WTC11 (cell line): Measurements from ENCODE around the gene RAD9B.

Source experiments
- CREB1 ChIP-seq: sonication (generic); formaldehyde crosslinking; IDR thresholded peaks from 2 replicates; pipeline ENCODE4 v1.8.0; 2023; ENCODE audit warnings: mild to moderate bottlenecking, missing genetic modification reagents
- MAX ChIP-seq: sonication (generic); formaldehyde crosslinking; IDR thresholded peaks from 2 replicates; pipeline ENCODE4 v1.8.0; 2022; ENCODE audit warnings: mild to moderate bottlenecking, missing genetic modification reagents
- ZNF263 ChIP-seq: sonication (generic); formaldehyde crosslinking; IDR thresholded peaks from 2 replicates; pipeline ENCODE4 v1.8.1; 2022; ENCODE audit warnings: low read depth, mild to moderate bottlenecking, moderate library complexity, missing genetic modification reagents
- TF ChIP-seq, protein P1 (sequence below): fragments of 200-600 bp; IDR thresholded peaks from 2 replicates; pipeline ENCODE4 v1.8.0; 2022; ENCODE audit warnings: antibody characterized with exemption

DNA sequence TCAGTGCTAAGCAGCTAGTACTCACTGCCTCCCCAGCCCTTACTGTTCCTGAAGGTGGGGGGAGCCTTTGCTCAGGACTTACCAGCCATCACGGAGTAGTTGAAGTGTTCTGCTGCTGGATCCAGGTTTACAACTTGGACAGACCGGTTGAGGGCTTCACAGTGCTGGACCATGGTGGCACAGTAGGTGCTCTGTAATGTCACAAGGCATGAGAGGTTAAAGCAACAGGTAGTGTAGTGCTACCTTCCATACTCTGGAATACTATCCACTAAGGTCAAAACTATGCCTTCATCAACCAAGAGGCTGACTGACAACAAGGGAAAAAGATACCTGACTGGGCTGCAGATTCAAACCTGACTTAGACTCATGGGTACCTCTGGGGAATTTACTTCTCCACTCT, 37.1 kb upstream of the RAD9B start:
- TF ChIP-seq, protein P1, sequence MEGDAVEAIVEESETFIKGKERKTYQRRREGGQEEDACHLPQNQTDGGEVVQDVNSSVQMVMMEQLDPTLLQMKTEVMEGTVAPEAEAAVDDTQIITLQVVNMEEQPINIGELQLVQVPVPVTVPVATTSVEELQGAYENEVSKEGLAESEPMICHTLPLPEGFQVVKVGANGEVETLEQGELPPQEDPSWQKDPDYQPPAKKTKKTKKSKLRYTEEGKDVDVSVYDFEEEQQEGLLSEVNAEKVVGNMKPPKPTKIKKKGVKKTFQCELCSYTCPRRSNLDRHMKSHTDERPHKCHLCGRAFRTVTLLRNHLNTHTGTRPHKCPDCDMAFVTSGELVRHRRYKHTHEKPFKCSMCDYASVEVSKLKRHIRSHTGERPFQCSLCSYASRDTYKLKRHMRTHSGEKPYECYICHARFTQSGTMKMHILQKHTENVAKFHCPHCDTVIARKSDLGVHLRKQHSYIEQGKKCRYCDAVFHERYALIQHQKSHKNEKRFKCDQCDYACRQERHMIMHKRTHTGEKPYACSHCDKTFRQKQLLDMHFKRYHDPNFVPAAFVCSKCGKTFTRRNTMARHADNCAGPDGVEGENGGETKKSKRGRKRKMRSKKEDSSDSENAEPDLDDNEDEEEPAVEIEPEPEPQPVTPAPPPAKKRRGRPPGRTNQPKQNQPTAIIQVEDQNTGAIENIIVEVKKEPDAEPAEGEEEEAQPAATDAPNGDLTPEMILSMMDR, result no peak
- TF ChIP-seq MAX (CRISPR knock-in tag), result no peak
- no peak for TF ChIP-seq ZNF263
- TF ChIP-seq CREB1 (CRISPR knock-in tag), result no peak
